HCT116 (cell line): Measurements from ENCODE around the gene IRS4. TPM values are rescaled to one million over a fixed set of nuclear protein-coding genes. Genes with fewer than 3 reads are reported as not detected.

ENCODE experiments used
- ATAC-seq: fragments of 200-7000 bp; cut with Tn5 transposase; 2 replicates; pipeline ENCODE4 v1.9.1; 2020; ENCODE audit warnings: mild to moderate bottlenecking, moderate library complexity
- BruUV-seq: library from RNA; stranded (reverse); fragments of 400-500 nt; replicated peaks from 2 replicates; lab custom pipeline; 2021; lab: Mats Ljungman, UMichigan
- CTCF ChIA-PET: fragments of 300-600 bp; sonication (Branson Sonifier 250); formaldehyde crosslinking; loops from one replicate; lab custom pipeline; 2021; ENCODE audit warnings: antibody characterized with exemption; lab: Charles Lee
- POLR2A ChIA-PET: fragments of 300-600, 350-600 bp; sonication (Branson Sonifier 250); formaldehyde crosslinking; loops from one replicate; lab custom pipeline; 2021; ENCODE audit warnings: antibody characterized with exemption; lab: Charles Lee
- RAD21 ChIA-PET, 2 experiments: fragments of 300-600 bp; sonication (Branson Sonifier 250); formaldehyde crosslinking; loops; one replicate each; lab custom pipeline; 2023; ENCODE audit warnings: low total read pairs in 2 of 2; ENCODE audit not compliant: uncharacterized antibody in 2 of 2, unreplicated experiment in 2 of 2, low non-redundant PET in 1 of 2; lab: Charles Lee
- DNase-seq: peaks from one replicate; pipeline ENCODE4 v3.0.0-alpha.2; 2010; ENCODE audit warnings: low read depth, low spot score
- H2AFZ ChIP-seq: fragments of 200-600 bp; shearing (Covaris generic), sonication (generic); 2 replicates; pipeline ENCODE4 v1.6.1; 2017; ENCODE audit warnings: low read depth, mixed run types, mixed read lengths, antibody characterized with exemption, low read length; ENCODE audit not compliant: poor library complexity, severe bottlenecking
- H3K27ac ChIP-seq: 2 replicates; pipeline ENCODE4 v1.5.1; 2012; ENCODE audit warnings: low read depth, low read length
- H3K27me3 ChIP-seq: fragments of 200-600 bp; sonication (generic); 2 replicates; pipeline ENCODE4 v1.6.1; 2016; ENCODE audit warnings: mixed run types, low read length, mixed read lengths; ENCODE audit not compliant: insufficient read depth
- H3K36me3 ChIP-seq, 2 experiments: fragments of 200-500 bp in 1 of 2; fragments of 200-600 bp in 1 of 2; sonication (Bioruptor generic) in 1 of 2; sonication (generic) in 1 of 2; 2 replicates each; pipeline versions ENCODE4 v1.5.1 to v1.6.1; 2014 to 2016; ENCODE audit warnings: low read length in 2 of 2, inconsistent platforms in 1 of 2, mixed read lengths in 1 of 2, mixed run types in 1 of 2; ENCODE audit not compliant: insufficient read depth in 2 of 2, control insufficient read depth in 1 of 2
- H3K4me1 ChIP-seq, 2 experiments: fragments of 200-600 bp in 1 of 2; sonication (generic) in 1 of 2; 2 replicates each; pipeline versions ENCODE4 v1.5.1 to v1.6.1; 2012 to 2017; ENCODE audit warnings: low read length in 2 of 2, inconsistent platforms in 1 of 2, mild to moderate bottlenecking in 1 of 2, mixed read lengths in 1 of 2, mixed run types in 1 of 2, moderate library complexity in 1 of 2; ENCODE audit not compliant: insufficient read depth in 2 of 2, control insufficient read depth in 1 of 2
- H3K4me2 ChIP-seq: fragments of 200-600 bp; sonication (generic); 2 replicates; pipeline ENCODE4 v1.6.1; 2017; ENCODE audit warnings: mixed run types, low read length, mixed read lengths
- H3K4me3 ChIP-seq, 2 experiments: fragments of 200-600 bp in 1 of 2; sonication (generic) in 1 of 2; replicated peaks in 1 of 2; 2 replicates each; pipeline ENCODE4 v1.5.1; 2011 to 2016; ENCODE audit warnings: low read length in 2 of 2, control low read depth in 1 of 2, low read depth in 1 of 2, mild to moderate bottlenecking in 1 of 2, mixed read lengths in 1 of 2, mixed run types in 1 of 2
- H3K79me2 ChIP-seq: fragments of 200-600 bp; sonication (generic); 2 replicates; pipeline ENCODE4 v1.6.1; 2017; ENCODE audit warnings: mild to moderate bottlenecking, mixed run types, low read length, moderate library complexity, mixed read lengths; ENCODE audit not compliant: insufficient read depth
- H3K9ac ChIP-seq: fragments of 200-600 bp; sonication (generic); 2 replicates; pipeline ENCODE4 v1.6.1; 2016; ENCODE audit warnings: low read length, mixed read lengths
- H3K9me2 ChIP-seq: fragments of 200-600 bp; sonication (generic), shearing (Covaris generic); 2 replicates; pipeline ENCODE4 v1.6.1; 2017; ENCODE audit warnings: mixed run types, mild to moderate bottlenecking, moderate library complexity; ENCODE audit not compliant: insufficient read depth
- H3K9me3 ChIP-seq, 2 experiments: fragments of 200-500 bp in 1 of 2; fragments of 200-600 bp in 1 of 2; sonication (Bioruptor generic) in 1 of 2; sonication (generic) in 1 of 2; 2 replicates each; pipeline ENCODE4 v1.6.1; 2014 to 2017; ENCODE audit warnings: low read length in 2 of 2, mixed read lengths in 2 of 2, inconsistent platforms in 1 of 2, low read depth in 1 of 2, mild to moderate bottlenecking in 1 of 2, mixed run types in 1 of 2, moderate library complexity in 1 of 2; ENCODE audit not compliant: control insufficient read depth in 1 of 2, insufficient read depth in 1 of 2
- H4K20me1 ChIP-seq: fragments of 200-600 bp; sonication (generic), shearing (Covaris generic); 2 replicates; pipeline ENCODE4 v1.6.1; 2017; ENCODE audit warnings: mixed run types, mild to moderate bottlenecking, moderate library complexity; ENCODE audit not compliant: insufficient read depth
- CBX3 ChIP-seq: IDR thresholded peaks from 2 replicates; pipeline ENCODE4 v1.6.1; 2012; ENCODE audit warnings: low read depth
- POLR2A ChIP-seq: IDR thresholded peaks from 2 replicates; pipeline ENCODE4 v1.7.0; 2011; ENCODE audit warnings: borderline replicate concordance; ENCODE audit not compliant: insufficient read depth, insufficient read length; ENCODE audit errors: extremely low read depth
- RAD21 ChIP-seq: IDR thresholded peaks from 2 replicates; pipeline ENCODE4 v1.6.1; 2012; ENCODE audit warnings: low read depth, mild to moderate bottlenecking
- SP1 ChIP-seq: IDR thresholded peaks from 2 replicates; pipeline ENCODE4 v1.6.1; 2012; ENCODE audit warnings: low read depth
- intact Hi-C: fragments of 100-400 bp; cut with micrococcal nuclease; formaldehyde crosslinking; loops from 2 replicates; pipeline ENCODE4 v1.10.0; 2022
- total RNA-seq: library from RNA; stranded (reverse); gene quantifications from one replicate; pipeline ENCODE4 v1.2.1, GENCODE V29; 2021; ENCODE audit not compliant: unreplicated experiment
- TF ChIP-seq, protein P1 (sequence below): IDR thresholded peaks from 2 replicates; pipeline ENCODE4 v1.6.1; 2012; ENCODE audit warnings: low read depth
- TF ChIP-seq, protein P2 (sequence below), 3 experiments: fragments of 200-600 bp in 1 of 3; sonication (generic) in 1 of 3; IDR thresholded peaks in 2 of 3; conservative IDR thresholded peaks in 1 of 3; 2 replicates each; pipeline ENCODE4 v1.5.1; 2012 to 2017; ENCODE audit warnings: low read depth in 2 of 3, low read length in 2 of 3, antibody characterized with exemption in 1 of 3, borderline replicate concordance in 1 of 3, control low read depth in 1 of 3, mild to moderate bottlenecking in 1 of 3, mixed read lengths in 1 of 3, mixed run types in 1 of 3, moderate library complexity in 1 of 3; ENCODE audit not compliant: insufficient read depth in 1 of 3

Gene IRS4
- total RNA-seq, 1 experiment from 2014 or later = not detected

- Histone ChIP-seq H3K9ac (no peak overlapping the region), H3K9me3 (no peaks in the 10 kb centered on the region), H3K79me2 (no peaks in the 10 kb centered on the region), H3K4me3 (no peak overlapping the region), H4K20me1 (no peaks in the 10 kb centered on the region), H2AFZ (no peak overlapping the region), H3K27me3 (no peaks in the 10 kb centered on the region), H3K4me2 (no peak overlapping the region), H3K36me3 (no peaks in the 10 kb centered on the region), H3K9me2 (no peaks in the 10 kb centered on the region), H3K27ac (no peak overlapping the region), H3K4me1 (no peaks in the 10 kb centered on the region)
- peak; percentile 54 for TF ChIP-seq RAD21
- TF ChIP-seq POLR2A = no peak
- no peak for TF ChIP-seq CBX3
- TF ChIP-seq, protein P1, sequence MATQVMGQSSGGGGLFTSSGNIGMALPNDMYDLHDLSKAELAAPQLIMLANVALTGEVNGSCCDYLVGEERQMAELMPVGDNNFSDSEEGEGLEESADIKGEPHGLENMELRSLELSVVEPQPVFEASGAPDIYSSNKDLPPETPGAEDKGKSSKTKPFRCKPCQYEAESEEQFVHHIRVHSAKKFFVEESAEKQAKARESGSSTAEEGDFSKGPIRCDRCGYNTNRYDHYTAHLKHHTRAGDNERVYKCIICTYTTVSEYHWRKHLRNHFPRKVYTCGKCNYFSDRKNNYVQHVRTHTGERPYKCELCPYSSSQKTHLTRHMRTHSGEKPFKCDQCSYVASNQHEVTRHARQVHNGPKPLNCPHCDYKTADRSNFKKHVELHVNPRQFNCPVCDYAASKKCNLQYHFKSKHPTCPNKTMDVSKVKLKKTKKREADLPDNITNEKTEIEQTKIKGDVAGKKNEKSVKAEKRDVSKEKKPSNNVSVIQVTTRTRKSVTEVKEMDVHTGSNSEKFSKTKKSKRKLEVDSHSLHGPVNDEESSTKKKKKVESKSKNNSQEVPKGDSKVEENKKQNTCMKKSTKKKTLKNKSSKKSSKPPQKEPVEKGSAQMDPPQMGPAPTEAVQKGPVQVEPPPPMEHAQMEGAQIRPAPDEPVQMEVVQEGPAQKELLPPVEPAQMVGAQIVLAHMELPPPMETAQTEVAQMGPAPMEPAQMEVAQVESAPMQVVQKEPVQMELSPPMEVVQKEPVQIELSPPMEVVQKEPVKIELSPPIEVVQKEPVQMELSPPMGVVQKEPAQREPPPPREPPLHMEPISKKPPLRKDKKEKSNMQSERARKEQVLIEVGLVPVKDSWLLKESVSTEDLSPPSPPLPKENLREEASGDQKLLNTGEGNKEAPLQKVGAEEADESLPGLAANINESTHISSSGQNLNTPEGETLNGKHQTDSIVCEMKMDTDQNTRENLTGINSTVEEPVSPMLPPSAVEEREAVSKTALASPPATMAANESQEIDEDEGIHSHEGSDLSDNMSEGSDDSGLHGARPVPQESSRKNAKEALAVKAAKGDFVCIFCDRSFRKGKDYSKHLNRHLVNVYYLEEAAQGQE = no peak
- no peak for TF ChIP-seq SP1
- TF ChIP-seq, protein P2, sequence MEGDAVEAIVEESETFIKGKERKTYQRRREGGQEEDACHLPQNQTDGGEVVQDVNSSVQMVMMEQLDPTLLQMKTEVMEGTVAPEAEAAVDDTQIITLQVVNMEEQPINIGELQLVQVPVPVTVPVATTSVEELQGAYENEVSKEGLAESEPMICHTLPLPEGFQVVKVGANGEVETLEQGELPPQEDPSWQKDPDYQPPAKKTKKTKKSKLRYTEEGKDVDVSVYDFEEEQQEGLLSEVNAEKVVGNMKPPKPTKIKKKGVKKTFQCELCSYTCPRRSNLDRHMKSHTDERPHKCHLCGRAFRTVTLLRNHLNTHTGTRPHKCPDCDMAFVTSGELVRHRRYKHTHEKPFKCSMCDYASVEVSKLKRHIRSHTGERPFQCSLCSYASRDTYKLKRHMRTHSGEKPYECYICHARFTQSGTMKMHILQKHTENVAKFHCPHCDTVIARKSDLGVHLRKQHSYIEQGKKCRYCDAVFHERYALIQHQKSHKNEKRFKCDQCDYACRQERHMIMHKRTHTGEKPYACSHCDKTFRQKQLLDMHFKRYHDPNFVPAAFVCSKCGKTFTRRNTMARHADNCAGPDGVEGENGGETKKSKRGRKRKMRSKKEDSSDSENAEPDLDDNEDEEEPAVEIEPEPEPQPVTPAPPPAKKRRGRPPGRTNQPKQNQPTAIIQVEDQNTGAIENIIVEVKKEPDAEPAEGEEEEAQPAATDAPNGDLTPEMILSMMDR (IDR thresholded peaks at IDR 0.05 in 2 of 3, conservative IDR thresholded peaks at IDR 0.05 in 1 of 3; ENCODE audit: borderline replicate concordance in 1 of 3, insufficient read depth in 1 of 3, low read depth in 2 of 3, low read length in 2 of 3) = peak in 2 of 3 experiments; percentile 27 to 51; a peak in 3 of 6 replicates
- CTCF ChIA-PET = interaction anchor here (0.8 to 4.1 kb wide), 12 partner anchors 11 to 1192 kb away, joined by 3 to 49 read pairs (median 4); no protein-coding TSS in a partner anchor
- RAD21 ChIA-PET = interaction anchor here (1.0 kb wide), 2 partner anchors 684 to 686 kb away, joined by 3 to 6 read pairs; no protein-coding TSS in a partner anchor
- DNase-seq (peak; percentile 16), ATAC-seq (peak; percentile 59; the same call in 1 of the 2 replicates)
- intact Hi-C loops = loop anchor here (1.0 kb wide), 1 partner anchor 685 kb away; no protein-coding TSS in a partner anchor
- POLR2A ChIA-PET = no interaction called here
- BruUV-seq = no TSS peak
These were observed 37.0 kb downstream of the IRS4 start for GRCh38 chrX:108699368-108699767.
